Gastrocnemius medialis (tissue), 4 donors: Measurements from ENCODE around the gene HYAL1.

Experiments used
- POLR2A ChIP-seq, 2 donors: fragments of 450-650 bp; IDR thresholded peaks; one replicate each; pipeline ENCODE4 v1.6.1; 2017; ENCODE audit warnings: antibody characterized with exemption in 2 of 2, mild to moderate bottlenecking in 2 of 2, moderate library complexity in 2 of 2
- TF ChIP-seq, protein P1 (sequence below), 5 experiments: fragments of 450-650 bp in 3 of 5; fragments of 200-600 bp in 2 of 5; sonication (generic) in 2 of 5; IDR thresholded peaks in 4 of 5; conservative IDR thresholded peaks in 1 of 5; 1 replicate in 4 of 5; 2 replicates in 1 of 5; pipeline ENCODE4 v1.5.1; 2016 to 2019; ENCODE audit warnings: antibody characterized with exemption in 5 of 5, mild to moderate bottlenecking in 3 of 5, moderate library complexity in 3 of 5

DNA sequence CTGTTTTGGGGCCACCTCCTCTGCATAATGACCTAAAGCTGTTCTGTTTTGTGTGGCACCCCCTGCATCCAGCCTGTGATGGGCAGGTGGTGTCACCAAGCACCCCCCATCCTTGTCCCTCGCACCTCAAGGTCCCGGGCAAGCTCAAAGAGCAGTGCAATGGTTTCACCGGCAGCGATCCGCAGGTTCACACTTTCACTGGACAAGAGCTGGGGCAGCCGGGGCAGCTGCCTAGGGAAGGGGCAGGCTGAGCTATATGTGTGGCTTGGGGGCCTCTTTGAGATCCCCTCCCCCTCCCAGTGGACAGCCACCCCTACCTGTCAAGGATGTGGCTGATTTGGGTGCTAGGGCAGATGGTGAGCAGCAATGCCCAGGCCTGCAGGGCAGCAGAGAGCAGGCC lies 14.2 kb downstream of the HYAL1 start:
- TF ChIP-seq, protein P1, sequence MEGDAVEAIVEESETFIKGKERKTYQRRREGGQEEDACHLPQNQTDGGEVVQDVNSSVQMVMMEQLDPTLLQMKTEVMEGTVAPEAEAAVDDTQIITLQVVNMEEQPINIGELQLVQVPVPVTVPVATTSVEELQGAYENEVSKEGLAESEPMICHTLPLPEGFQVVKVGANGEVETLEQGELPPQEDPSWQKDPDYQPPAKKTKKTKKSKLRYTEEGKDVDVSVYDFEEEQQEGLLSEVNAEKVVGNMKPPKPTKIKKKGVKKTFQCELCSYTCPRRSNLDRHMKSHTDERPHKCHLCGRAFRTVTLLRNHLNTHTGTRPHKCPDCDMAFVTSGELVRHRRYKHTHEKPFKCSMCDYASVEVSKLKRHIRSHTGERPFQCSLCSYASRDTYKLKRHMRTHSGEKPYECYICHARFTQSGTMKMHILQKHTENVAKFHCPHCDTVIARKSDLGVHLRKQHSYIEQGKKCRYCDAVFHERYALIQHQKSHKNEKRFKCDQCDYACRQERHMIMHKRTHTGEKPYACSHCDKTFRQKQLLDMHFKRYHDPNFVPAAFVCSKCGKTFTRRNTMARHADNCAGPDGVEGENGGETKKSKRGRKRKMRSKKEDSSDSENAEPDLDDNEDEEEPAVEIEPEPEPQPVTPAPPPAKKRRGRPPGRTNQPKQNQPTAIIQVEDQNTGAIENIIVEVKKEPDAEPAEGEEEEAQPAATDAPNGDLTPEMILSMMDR (IDR thresholded peaks at IDR 0.05 in 4 of 5, conservative IDR thresholded peaks at IDR 0.05 in 1 of 5) = no peak
- TF ChIP-seq POLR2A (IDR thresholded peaks at IDR 0.05) = no peak
